Panc1 (cell line): ENCODE measurements around the gene IGF1R.

ENCODE experiments used
- POLR2AphosphoS5 ChIP-seq: IDR thresholded peaks from 2 replicates; pipeline ENCODE4 v1.6.1; 2012; ENCODE audit warnings: mild to moderate bottlenecking, low read depth, low read length, moderate library complexity
- SIN3A ChIP-seq: IDR thresholded peaks from 2 replicates; pipeline ENCODE4 v1.6.1; 2012; ENCODE audit warnings: low read depth, mild to moderate bottlenecking, low read length, moderate library complexity, borderline replicate concordance; ENCODE audit not compliant: insufficient read depth
- TF ChIP-seq, protein P1 (sequence below): fragments of 450-650 bp; IDR thresholded peaks from 2 replicates; pipeline ENCODE4 v1.5.1; 2017; ENCODE audit warnings: mild to moderate bottlenecking
- TF ChIP-seq, protein P2 (sequence below), 2 experiments: IDR thresholded peaks; 2 replicates each; pipeline ENCODE4 v1.6.1; 2011 to 2012; ENCODE audit warnings: low read depth in 2 of 2, control low read depth in 1 of 2, low read length in 1 of 2, mild to moderate bottlenecking in 1 of 2, moderate library complexity in 1 of 2; ENCODE audit not compliant: insufficient read depth in 1 of 2

DNA sequence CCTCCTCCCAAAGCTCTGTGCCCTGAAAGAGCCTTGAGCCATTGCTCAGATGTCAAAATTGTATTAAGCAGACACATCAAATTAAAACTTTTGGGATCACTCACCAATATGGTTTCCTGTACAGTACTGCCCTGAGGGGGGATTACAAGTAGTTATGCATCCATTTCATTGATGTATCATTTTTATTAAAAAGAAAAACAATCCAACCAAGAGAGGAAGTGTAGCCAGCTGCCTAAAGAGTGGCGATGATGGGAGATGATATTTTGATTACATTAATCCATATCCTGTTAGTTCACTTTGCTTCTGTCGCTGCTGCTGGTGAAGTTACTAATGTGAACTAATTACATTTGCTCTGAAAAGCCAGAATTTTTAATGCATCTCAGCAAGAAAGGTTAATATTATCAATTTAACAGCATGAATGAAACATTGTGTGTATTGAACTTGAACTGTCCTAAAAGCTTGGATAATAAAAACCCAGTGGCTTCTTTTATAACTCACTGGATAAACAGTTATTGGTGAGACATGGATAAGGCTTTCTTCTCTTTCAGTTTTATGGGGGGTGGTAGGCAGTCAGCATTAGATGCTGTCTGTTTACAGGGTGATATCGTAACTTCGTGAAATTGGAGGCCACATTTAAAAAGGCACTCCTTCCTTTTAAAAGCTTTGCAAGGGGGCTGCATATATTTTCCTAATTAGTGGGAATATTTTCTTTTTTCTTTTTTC lies 87.7 kb downstream of the IGF1R start:
- TF ChIP-seq, protein P1, sequence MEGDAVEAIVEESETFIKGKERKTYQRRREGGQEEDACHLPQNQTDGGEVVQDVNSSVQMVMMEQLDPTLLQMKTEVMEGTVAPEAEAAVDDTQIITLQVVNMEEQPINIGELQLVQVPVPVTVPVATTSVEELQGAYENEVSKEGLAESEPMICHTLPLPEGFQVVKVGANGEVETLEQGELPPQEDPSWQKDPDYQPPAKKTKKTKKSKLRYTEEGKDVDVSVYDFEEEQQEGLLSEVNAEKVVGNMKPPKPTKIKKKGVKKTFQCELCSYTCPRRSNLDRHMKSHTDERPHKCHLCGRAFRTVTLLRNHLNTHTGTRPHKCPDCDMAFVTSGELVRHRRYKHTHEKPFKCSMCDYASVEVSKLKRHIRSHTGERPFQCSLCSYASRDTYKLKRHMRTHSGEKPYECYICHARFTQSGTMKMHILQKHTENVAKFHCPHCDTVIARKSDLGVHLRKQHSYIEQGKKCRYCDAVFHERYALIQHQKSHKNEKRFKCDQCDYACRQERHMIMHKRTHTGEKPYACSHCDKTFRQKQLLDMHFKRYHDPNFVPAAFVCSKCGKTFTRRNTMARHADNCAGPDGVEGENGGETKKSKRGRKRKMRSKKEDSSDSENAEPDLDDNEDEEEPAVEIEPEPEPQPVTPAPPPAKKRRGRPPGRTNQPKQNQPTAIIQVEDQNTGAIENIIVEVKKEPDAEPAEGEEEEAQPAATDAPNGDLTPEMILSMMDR = no peak
- TF ChIP-seq, protein P2, sequence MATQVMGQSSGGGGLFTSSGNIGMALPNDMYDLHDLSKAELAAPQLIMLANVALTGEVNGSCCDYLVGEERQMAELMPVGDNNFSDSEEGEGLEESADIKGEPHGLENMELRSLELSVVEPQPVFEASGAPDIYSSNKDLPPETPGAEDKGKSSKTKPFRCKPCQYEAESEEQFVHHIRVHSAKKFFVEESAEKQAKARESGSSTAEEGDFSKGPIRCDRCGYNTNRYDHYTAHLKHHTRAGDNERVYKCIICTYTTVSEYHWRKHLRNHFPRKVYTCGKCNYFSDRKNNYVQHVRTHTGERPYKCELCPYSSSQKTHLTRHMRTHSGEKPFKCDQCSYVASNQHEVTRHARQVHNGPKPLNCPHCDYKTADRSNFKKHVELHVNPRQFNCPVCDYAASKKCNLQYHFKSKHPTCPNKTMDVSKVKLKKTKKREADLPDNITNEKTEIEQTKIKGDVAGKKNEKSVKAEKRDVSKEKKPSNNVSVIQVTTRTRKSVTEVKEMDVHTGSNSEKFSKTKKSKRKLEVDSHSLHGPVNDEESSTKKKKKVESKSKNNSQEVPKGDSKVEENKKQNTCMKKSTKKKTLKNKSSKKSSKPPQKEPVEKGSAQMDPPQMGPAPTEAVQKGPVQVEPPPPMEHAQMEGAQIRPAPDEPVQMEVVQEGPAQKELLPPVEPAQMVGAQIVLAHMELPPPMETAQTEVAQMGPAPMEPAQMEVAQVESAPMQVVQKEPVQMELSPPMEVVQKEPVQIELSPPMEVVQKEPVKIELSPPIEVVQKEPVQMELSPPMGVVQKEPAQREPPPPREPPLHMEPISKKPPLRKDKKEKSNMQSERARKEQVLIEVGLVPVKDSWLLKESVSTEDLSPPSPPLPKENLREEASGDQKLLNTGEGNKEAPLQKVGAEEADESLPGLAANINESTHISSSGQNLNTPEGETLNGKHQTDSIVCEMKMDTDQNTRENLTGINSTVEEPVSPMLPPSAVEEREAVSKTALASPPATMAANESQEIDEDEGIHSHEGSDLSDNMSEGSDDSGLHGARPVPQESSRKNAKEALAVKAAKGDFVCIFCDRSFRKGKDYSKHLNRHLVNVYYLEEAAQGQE (IDR thresholded peaks at IDR 0.05; ENCODE audit: insufficient read depth in 1 of 2, low read depth in 2 of 2, low read length in 1 of 2) = no peak
- TF ChIP-seq POLR2AphosphoS5 (no peak), SIN3A (no peak)
